Astrocyte of the spinal cord (primary cell): ENCODE measurements around the gene LSAMP.
"Not testable (repeated sequence)": the region's sequence is repeated elsewhere in the genome, so short reads cannot be mapped to it uniquely, and the experiment has no call there.

Experiments
- DNase-seq: peaks from one replicate; pipeline ENCODE4 v3.0.0; 2011; ENCODE audit warnings: low read depth, low spot score
- H3K4me3 ChIP-seq: 2 replicates; pipeline ENCODE4 v1.5.1; 2011; ENCODE audit warnings: low read depth, mild to moderate bottlenecking, low read length, moderate library complexity
- CTCF ChIP-seq: IDR thresholded peaks from 2 replicates; pipeline ENCODE4 v1.5.1; 2012; ENCODE audit warnings: low read depth, mild to moderate bottlenecking, low read length, inconsistent platforms
- in situ Hi-C: cut with HindIII; loops from 2 replicates; pipeline ENCODE4 v1.10.0; 2017; ENCODE audit warnings: low sequenced_read_pairs

LSAMP gene

GRCh38 chr3:116077557-116077956 lies 367.7 kb downstream of the LSAMP start:
- in situ Hi-C loops = no loop called here
- H3K4me3 ChIP-seq = no peak overlapping the region
- DNase-seq = no peak
- TF ChIP-seq CTCF = no peak

GRCh38 chr3:116077059-116077458 lies 368.2 kb downstream of the LSAMP start:
- in situ Hi-C loops = no loop called here
- no peak for TF ChIP-seq CTCF
- H3K4me3 ChIP-seq = no peak overlapping the region

GRCh38 chr3:116070516-116071278 lies 374.6 kb downstream of the LSAMP start:
- H3K4me3 ChIP-seq, in situ Hi-C loops: not testable (repeated sequence)

More at GRCh38 chr3:116077059-116077458, 368.2 kb downstream of the LSAMP start:
- no peak for DNase-seq

GRCh38 chr3:116070061-116070460 lies 375.2 kb downstream of the LSAMP start:
- DNase-seq = no peak
- in situ Hi-C loops = no loop called here
- H3K4me3 ChIP-seq = no peak overlapping the region
- TF ChIP-seq CTCF = no peak

More at GRCh38 chr3:116070516-116071278, 374.6 kb downstream of the LSAMP start:
- not testable (repeated sequence) for DNase-seq

- TF ChIP-seq CTCF = no peak
- no peak overlapping the region for H3K4me3 ChIP-seq
- no peak for DNase-seq
- in situ Hi-C loops = no loop called here
Observed at GRCh38 chr3:116069024-116069423, 376.3 kb downstream of the LSAMP start.

- in situ Hi-C loops = no loop called here
- H3K4me3 ChIP-seq = no peak overlapping the region
- TF ChIP-seq CTCF = no peak
- DNase-seq = no peak
Observed at GRCh38 chr3:116067326-116067725, 378.0 kb downstream of the LSAMP start.

GRCh38 chr3:116065501-116065900 lies 379.8 kb downstream of the LSAMP start:
- no peak overlapping the region for H3K4me3 ChIP-seq
- TF ChIP-seq CTCF = no peak
- DNase-seq = no peak
- in situ Hi-C loops = no loop called here
